Measurements from ENCODE around the gene RMC1.

RMC1 gene

GRCh38 chr18:23462876-23463275 lies 40.4 kb upstream of the RMC1 start:
- H3K4me3 ChIP-seq (ENCODE audit: low read length), result no peak overlapping the region
- no peak for DNase-seq (ENCODE audit: low read depth)
- no peak for TF ChIP-seq CTCF (IDR thresholded peaks at IDR 0.05; ENCODE audit: insufficient read depth, low read depth, low read length, missing control alignments)

- no peak for DNase-seq (ENCODE audit: low read depth)
- TF ChIP-seq CTCF (IDR thresholded peaks at IDR 0.05; ENCODE audit: insufficient read depth, low read depth, low read length, missing control alignments), result no peak
Observed at GRCh38 chr18:23468753-23469459, 34.4 kb upstream of the RMC1 start.

GRCh38 chr18:23470620-23471387 lies 32.5 kb upstream of the RMC1 start:
- H3K4me3 ChIP-seq (ENCODE audit: low read length), result no peak overlapping the region
- no peak for TF ChIP-seq CTCF (IDR thresholded peaks at IDR 0.05; ENCODE audit: insufficient read depth, low read depth, low read length, missing control alignments)
- no peak for DNase-seq (ENCODE audit: low read depth)

More at GRCh38 chr18:23468753-23469459, 34.4 kb upstream of the RMC1 start:
- no peak overlapping the region for H3K4me3 ChIP-seq (ENCODE audit: low read length)

- no peak overlapping the region for H3K4me3 ChIP-seq (ENCODE audit: low read length)
- DNase-seq (ENCODE audit: low read depth), result no peak
- no peak for TF ChIP-seq CTCF (IDR thresholded peaks at IDR 0.05; ENCODE audit: insufficient read depth, low read depth, low read length, missing control alignments)
Observed at GRCh38 chr18:23471486-23471885, 31.8 kb upstream of the RMC1 start.

GRCh38 chr18:23479829-23480505 lies 23.3 kb upstream of the RMC1 start:
- TF ChIP-seq CTCF (IDR thresholded peaks at IDR 0.05; ENCODE audit: insufficient read depth, low read depth, low read length, missing control alignments), result no peak

GRCh38 chr18:23484561-23485182 lies 18.6 kb upstream of the RMC1 start:
- no peak overlapping the region for H3K4me3 ChIP-seq (ENCODE audit: low read length)
- TF ChIP-seq CTCF (IDR thresholded peaks at IDR 0.05; ENCODE audit: insufficient read depth, low read depth, low read length, missing control alignments), result no peak
- no peak for DNase-seq (ENCODE audit: low read depth)

More at GRCh38 chr18:23479829-23480505, 23.3 kb upstream of the RMC1 start:
- no peak for DNase-seq (ENCODE audit: low read depth)
- H3K4me3 ChIP-seq (ENCODE audit: low read length), result no peak overlapping the region
